ENCODE results near the gene PCDH9. TPM values are rescaled to one million over a fixed set of nuclear protein-coding genes. Genes with fewer than 3 reads are reported as not detected.

PCDH9 gene
- total and polyA plus RNA-seq, 5 donors from 2014 or later = 0.08 to 0.77 (median 0.09) TPM

DNA sequence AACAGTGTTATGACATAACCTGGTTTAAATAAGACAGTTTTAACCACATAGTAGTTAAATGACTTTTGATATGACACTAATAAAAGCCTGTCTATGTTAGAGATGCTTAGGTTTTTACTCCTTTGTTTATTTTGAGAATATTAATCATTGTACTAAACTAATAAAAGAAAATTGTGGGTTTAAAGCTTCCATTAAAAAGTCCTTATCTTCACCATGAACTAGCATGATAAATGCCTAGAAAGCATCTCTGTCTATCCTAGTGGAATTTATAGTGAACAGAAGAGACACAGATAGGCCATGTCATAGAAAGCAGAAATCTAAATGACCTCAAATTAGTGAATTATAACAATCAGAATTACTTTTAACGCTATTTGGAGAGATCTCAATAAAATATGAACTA, 255.2 kb downstream of the PCDH9 start:
- Histone ChIP-seq H3K27me3 (ENCODE audit: control insufficient read depth, insufficient read depth, low read length) (no peaks in the 10 kb centered on the region), H3K9me3 (ENCODE audit: control insufficient read depth in 2 of 2, low read length in 2 of 2) (no peaks in the 10 kb centered on the region), H3K4me3 (ENCODE audit: low read depth, low read length) (no peak overlapping the region), H3K36me3 (ENCODE audit: control insufficient read depth, insufficient read depth, low read length) (no peaks in the 10 kb centered on the region), H3K27ac (ENCODE audit: insufficient read depth, low read length, poor library complexity, severe bottlenecking) (no peak overlapping the region), H3K4me1 (ENCODE audit: control insufficient read depth, insufficient read depth, low read length, poor library complexity, severe bottlenecking) (no peaks in the 10 kb centered on the region)
- no peaks in the 10 kb centered on the region for H3K27me3 Mint-ChIP-seq
- ATAC-seq (ENCODE audit: low read depth in 2 of 2) (no peak), DNase-seq (no peak)
- H3K4me1 Mint-ChIP-seq = no peaks in the 10 kb centered on the region
- no peak overlapping the region for H3K4me3 Mint-ChIP-seq
- H3K27ac Mint-ChIP-seq = no peak overlapping the region
- H3K36me3 Mint-ChIP-seq = no peaks in the 10 kb centered on the region
- H3K9me3 Mint-ChIP-seq = peaks cover 6 to 20% (median 10%) of the 10 kb centered on the region in 7 donors

DNA sequence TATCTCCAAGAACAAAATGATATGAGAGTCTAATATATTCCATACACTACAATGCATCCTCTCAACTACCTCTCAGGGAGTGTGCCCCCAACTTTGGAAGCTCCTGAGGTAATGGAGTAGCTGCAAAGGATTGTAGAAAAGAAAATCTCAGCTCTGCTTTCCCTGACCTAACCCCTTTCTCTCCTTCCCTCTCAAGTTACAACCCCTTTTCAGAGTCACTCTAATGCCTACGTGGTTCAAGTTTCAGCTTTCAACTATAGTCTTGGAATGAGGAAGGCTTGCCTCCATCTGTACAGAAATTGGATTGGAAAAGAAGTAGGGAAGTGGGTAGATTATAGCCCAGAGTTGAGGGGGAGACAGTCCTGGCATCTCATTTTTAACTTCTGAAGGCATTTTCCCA, 256.0 kb downstream of the PCDH9 start:
- no peaks in the 10 kb centered on the region for H3K27me3 Mint-ChIP-seq
- H3K9me3 ChIP-seq (ENCODE audit: control insufficient read depth in 2 of 2, low read length in 2 of 2) = peaks cover 0 to 4% of the 10 kb centered on the region in 2 experiments
- H3K4me3 Mint-ChIP-seq = no peak overlapping the region
- DNase-seq = no peak
- no peak overlapping the region for H3K4me3 ChIP-seq (ENCODE audit: low read depth, low read length)
- no peaks in the 10 kb centered on the region for H3K4me1 Mint-ChIP-seq
- no peak for ATAC-seq (ENCODE audit: low read depth in 2 of 2)
- H3K4me1 ChIP-seq (ENCODE audit: control insufficient read depth, insufficient read depth, low read length, poor library complexity, severe bottlenecking) = no peaks in the 10 kb centered on the region
- no peaks in the 10 kb centered on the region for H3K36me3 Mint-ChIP-seq
- no peaks in the 10 kb centered on the region for H3K36me3 ChIP-seq (ENCODE audit: control insufficient read depth, insufficient read depth, low read length)
- H3K9me3 Mint-ChIP-seq = peaks cover 2 to 12% (median 6%) of the 10 kb centered on the region in 7 donors
- no peak overlapping the region for H3K27ac Mint-ChIP-seq
- H3K27me3 ChIP-seq (ENCODE audit: control insufficient read depth, insufficient read depth, low read length) = no peaks in the 10 kb centered on the region
- no peak overlapping the region for H3K27ac ChIP-seq (ENCODE audit: insufficient read depth, low read length, poor library complexity, severe bottlenecking)

DNA sequence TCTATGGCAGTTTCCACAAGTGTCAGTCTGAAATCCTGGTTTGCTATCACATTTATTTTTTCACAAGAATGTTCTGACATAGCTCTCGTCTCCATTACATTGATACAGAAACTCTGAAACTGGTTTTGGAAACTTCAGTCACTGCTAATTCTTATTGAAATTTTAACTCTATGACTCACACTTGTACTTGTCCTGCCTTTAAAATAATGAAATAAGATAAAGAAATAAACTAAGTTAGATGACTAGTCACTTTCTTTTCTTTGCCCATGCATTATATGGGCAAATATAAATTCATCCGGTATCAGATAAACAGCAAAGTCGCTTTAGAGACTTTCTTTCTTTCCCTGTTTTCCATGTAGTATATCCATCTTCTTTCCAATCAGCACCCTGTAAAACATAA, 257.5 kb downstream of the PCDH9 start:
- Mint-ChIP-seq H3K4me3 (no peak overlapping the region), H3K27me3 (no peaks in the 10 kb centered on the region), H3K27ac (no peak overlapping the region), H3K36me3 (no peaks in the 10 kb centered on the region), H3K9me3 (peaks cover 2 to 13% (median 6%) of the 10 kb centered on the region in 7 donors), H3K4me1 (no peaks in the 10 kb centered on the region)
- no peaks in the 10 kb centered on the region for H3K27me3 ChIP-seq (ENCODE audit: control insufficient read depth, insufficient read depth, low read length)
- ATAC-seq (ENCODE audit: low read depth in 2 of 2) (no peak), DNase-seq (no peak)
- H3K4me1 ChIP-seq (ENCODE audit: control insufficient read depth, insufficient read depth, low read length, poor library complexity, severe bottlenecking) = no peaks in the 10 kb centered on the region
- H3K9me3 ChIP-seq (ENCODE audit: control insufficient read depth in 2 of 2, low read length in 2 of 2) = peaks cover 0 to 6% of the 10 kb centered on the region in 2 experiments
- no peak overlapping the region for H3K4me3 ChIP-seq (ENCODE audit: low read depth, low read length)
- no peaks in the 10 kb centered on the region for H3K36me3 ChIP-seq (ENCODE audit: control insufficient read depth, insufficient read depth, low read length)
- H3K27ac ChIP-seq (ENCODE audit: insufficient read depth, low read length, poor library complexity, severe bottlenecking) = no peak overlapping the region

DNA sequence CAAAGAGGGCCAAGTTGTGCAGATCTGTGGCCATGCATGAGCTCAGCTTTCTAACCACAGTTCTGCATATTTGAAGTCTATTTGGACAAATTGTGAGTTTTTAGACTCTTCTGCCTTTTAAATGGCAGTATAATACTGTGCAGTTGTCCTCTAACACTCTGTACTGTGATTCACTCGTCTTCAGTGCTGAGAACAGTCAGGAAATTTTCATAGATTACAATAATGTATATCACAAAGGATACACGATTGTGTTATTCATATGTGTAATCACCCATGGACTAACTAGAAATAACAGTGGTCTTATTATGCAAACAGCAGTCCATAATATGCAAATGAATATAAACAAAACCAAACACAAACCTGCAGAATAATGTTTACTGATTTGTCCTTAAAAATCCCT, 259.1 kb downstream of the PCDH9 start:
- no peak overlapping the region for H3K27ac Mint-ChIP-seq
- Histone ChIP-seq H3K27ac (ENCODE audit: insufficient read depth, low read length, poor library complexity, severe bottlenecking) (no peak overlapping the region), H3K4me3 (ENCODE audit: low read depth, low read length) (no peak overlapping the region), H3K36me3 (ENCODE audit: control insufficient read depth, insufficient read depth, low read length) (no peaks in the 10 kb centered on the region), H3K9me3 (ENCODE audit: control insufficient read depth in 2 of 2, low read length in 2 of 2) (peaks cover 0 to 6% of the 10 kb centered on the region in 2 experiments), H3K27me3 (ENCODE audit: control insufficient read depth, insufficient read depth, low read length) (no peaks in the 10 kb centered on the region), H3K4me1 (ENCODE audit: control insufficient read depth, insufficient read depth, low read length, poor library complexity, severe bottlenecking) (no peaks in the 10 kb centered on the region)
- no peaks in the 10 kb centered on the region for H3K27me3 Mint-ChIP-seq
- H3K36me3 Mint-ChIP-seq = no peaks in the 10 kb centered on the region
- H3K9me3 Mint-ChIP-seq = peaks cover 2 to 12% (median 6%) of the 10 kb centered on the region in 7 donors
- no peak overlapping the region for H3K4me3 Mint-ChIP-seq
- H3K4me1 Mint-ChIP-seq = no peaks in the 10 kb centered on the region
- DNase-seq (no peak), ATAC-seq (ENCODE audit: low read depth in 2 of 2) (no peak)

DNA sequence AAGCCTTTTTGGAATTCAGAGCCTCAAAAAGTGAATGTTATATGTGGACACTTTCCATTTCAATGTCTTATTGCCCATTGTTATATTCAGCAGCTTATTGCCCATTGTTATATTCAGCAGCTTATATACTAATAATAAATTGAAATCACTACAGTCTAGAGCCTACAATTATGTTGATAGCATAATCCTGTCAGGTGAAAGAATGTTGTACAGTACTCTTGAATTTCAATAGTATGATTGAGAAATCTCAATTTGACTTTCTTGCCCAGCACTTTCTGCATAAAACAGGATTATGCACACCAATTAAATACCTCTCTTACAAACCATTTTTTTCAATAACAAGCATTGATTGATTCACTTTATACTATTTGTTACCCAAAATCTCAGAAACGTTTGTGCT, 260.8 kb downstream of the PCDH9 start:
- no peak for DNase-seq
- no peak for ATAC-seq (ENCODE audit: low read depth in 2 of 2)
- Mint-ChIP-seq H3K4me3 (no peak overlapping the region), H3K4me1 (no peaks in the 10 kb centered on the region), H3K27me3 (no peaks in the 10 kb centered on the region), H3K27ac (no peak overlapping the region), H3K9me3 (peaks cover 2 to 7% (median 6%) of the 10 kb centered on the region in 7 donors), H3K36me3 (no peaks in the 10 kb centered on the region)
- H3K27ac ChIP-seq (ENCODE audit: insufficient read depth, low read length, poor library complexity, severe bottlenecking) = no peak overlapping the region
- H3K4me1 ChIP-seq (ENCODE audit: control insufficient read depth, insufficient read depth, low read length, poor library complexity, severe bottlenecking) = no peaks in the 10 kb centered on the region
- H3K4me3 ChIP-seq (ENCODE audit: low read depth, low read length) = no peak overlapping the region
- H3K36me3 ChIP-seq (ENCODE audit: control insufficient read depth, insufficient read depth, low read length) = no peaks in the 10 kb centered on the region
- peaks cover 0 to 6% of the 10 kb centered on the region in 2 experiments for H3K9me3 ChIP-seq (ENCODE audit: control insufficient read depth in 2 of 2, low read length in 2 of 2)
- H3K27me3 ChIP-seq (ENCODE audit: control insufficient read depth, insufficient read depth, low read length) = no peaks in the 10 kb centered on the region

DNA sequence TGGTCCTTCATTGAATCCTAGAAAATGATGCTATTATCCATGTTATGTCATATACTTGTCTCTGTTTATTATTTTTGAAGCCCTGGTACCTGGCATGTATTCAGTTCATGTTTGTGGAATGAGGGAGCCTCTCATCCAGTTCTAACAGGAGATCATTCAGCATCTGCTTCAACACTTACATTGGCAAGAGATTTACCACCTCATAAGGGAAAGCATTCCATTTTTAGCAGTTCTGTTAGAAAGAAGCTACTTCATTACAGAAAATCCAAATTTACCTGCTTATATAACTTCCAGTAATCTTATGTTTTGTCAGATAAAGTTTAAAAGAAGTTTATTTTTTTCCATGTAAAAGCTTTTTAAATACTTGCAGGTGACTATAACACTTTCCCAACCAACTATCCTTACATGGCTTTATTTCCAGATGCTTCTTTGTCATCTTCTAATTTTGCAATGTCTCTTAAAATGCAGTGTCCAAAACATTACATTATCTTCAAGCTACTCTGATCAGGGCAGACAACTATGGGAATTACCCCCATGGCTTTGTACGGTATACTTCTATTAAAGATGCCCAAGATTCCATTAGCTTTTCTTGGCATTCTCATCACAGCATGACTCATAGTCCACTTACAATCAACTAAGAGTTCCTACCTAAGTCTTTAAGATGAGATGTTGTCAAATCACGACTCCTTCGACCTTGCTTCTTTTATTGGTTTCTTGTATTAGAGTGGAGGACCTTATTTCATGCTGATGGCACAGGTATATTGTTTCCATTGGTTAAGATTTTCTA, 262.1 kb downstream of the PCDH9 start:
- H3K27me3 ChIP-seq (ENCODE audit: control insufficient read depth, insufficient read depth, low read length) = no peaks in the 10 kb centered on the region
- H3K36me3 ChIP-seq (ENCODE audit: control insufficient read depth, insufficient read depth, low read length) = no peaks in the 10 kb centered on the region
- H3K27ac Mint-ChIP-seq = no peak overlapping the region
- no peak overlapping the region for H3K4me3 ChIP-seq (ENCODE audit: low read depth, low read length)
- no peaks in the 10 kb centered on the region for H3K4me1 Mint-ChIP-seq
- no peak overlapping the region for H3K27ac ChIP-seq (ENCODE audit: insufficient read depth, low read length, poor library complexity, severe bottlenecking)
- no peaks in the 10 kb centered on the region for H3K4me1 ChIP-seq (ENCODE audit: control insufficient read depth, insufficient read depth, low read length, poor library complexity, severe bottlenecking)
- no peak overlapping the region for H3K4me3 Mint-ChIP-seq
- peaks cover 2 to 7% (median 4%) of the 10 kb centered on the region in 7 donors for H3K9me3 Mint-ChIP-seq
- H3K27me3 Mint-ChIP-seq = no peaks in the 10 kb centered on the region
- ATAC-seq (ENCODE audit: low read depth in 2 of 2) (no peak), DNase-seq (no peak)
- H3K9me3 ChIP-seq (ENCODE audit: control insufficient read depth in 2 of 2, low read length in 2 of 2) = peaks cover 1 to 6% of the 10 kb centered on the region in 2 experiments
- H3K36me3 Mint-ChIP-seq = no peaks in the 10 kb centered on the region

DNA sequence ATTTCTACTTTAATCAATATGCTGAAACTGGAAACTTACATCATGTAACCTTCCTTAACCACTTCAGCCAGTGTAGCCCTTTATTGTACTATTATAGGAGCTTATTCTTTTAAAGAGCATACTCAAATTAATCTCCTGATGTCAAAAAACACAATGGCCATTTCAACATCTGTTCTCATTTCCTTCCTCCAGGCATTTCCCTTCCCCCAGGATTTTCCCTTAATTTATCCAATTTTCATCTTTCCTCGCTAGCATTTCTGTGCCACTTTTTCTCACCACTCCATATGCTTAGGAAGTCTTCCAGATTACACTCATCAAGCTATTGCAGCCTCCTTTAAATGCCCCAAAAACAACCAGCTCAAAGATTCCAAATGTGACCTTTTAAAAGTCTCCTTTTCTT, 265.0 kb downstream of the PCDH9 start:
- no peak overlapping the region for H3K4me3 ChIP-seq (ENCODE audit: low read depth, low read length)
- H3K9me3 ChIP-seq (ENCODE audit: control insufficient read depth in 2 of 2, low read length in 2 of 2) = peaks cover 1 to 6% of the 10 kb centered on the region in 2 experiments
- no peak overlapping the region for H3K27ac ChIP-seq (ENCODE audit: insufficient read depth, low read length, poor library complexity, severe bottlenecking)
- DNase-seq = no peak
- Mint-ChIP-seq H3K36me3 (no peaks in the 10 kb centered on the region), H3K27me3 (no peaks in the 10 kb centered on the region), H3K4me1 (no peaks in the 10 kb centered on the region), H3K9me3 (peaks cover 0 to 4% (median 2%) of the 10 kb centered on the region in 7 donors), H3K4me3 (no peak overlapping the region), H3K27ac (no peak overlapping the region)
- no peak for ATAC-seq (ENCODE audit: low read depth in 2 of 2)
- H3K36me3 ChIP-seq (ENCODE audit: control insufficient read depth, insufficient read depth, low read length) = no peaks in the 10 kb centered on the region
- no peaks in the 10 kb centered on the region for H3K27me3 ChIP-seq (ENCODE audit: control insufficient read depth, insufficient read depth, low read length)
- no peaks in the 10 kb centered on the region for H3K4me1 ChIP-seq (ENCODE audit: control insufficient read depth, insufficient read depth, low read length, poor library complexity, severe bottlenecking)

DNA sequence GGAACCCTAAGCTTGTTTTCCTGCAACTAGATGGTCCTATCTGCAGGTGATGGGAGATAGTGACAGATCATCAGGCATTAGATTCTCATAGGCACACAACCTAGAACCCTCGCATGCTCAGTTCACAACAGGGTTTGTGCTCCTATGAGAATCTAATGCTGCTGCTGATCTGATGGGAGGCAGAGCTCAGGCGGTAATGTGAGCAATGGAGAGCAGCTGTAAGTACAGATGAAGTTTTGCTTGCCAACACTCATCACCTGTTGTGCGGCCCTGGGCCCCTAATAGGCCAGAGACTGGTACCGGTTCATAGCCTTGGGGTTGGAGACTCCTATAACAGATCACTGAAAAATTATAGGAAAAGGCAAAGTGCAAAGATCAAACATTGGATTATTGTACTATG, 267.2 kb downstream of the PCDH9 start:
- Histone ChIP-seq H3K4me3 (ENCODE audit: low read depth, low read length) (no peak overlapping the region), H3K27me3 (ENCODE audit: control insufficient read depth, insufficient read depth, low read length) (no peaks in the 10 kb centered on the region), H3K27ac (ENCODE audit: insufficient read depth, low read length, poor library complexity, severe bottlenecking) (no peak overlapping the region), H3K9me3 (ENCODE audit: control insufficient read depth in 2 of 2, low read length in 2 of 2) (peaks cover 0 to 1% of the 10 kb centered on the region in 2 experiments), H3K36me3 (ENCODE audit: control insufficient read depth, insufficient read depth, low read length) (no peaks in the 10 kb centered on the region), H3K4me1 (ENCODE audit: control insufficient read depth, insufficient read depth, low read length, poor library complexity, severe bottlenecking) (no peaks in the 10 kb centered on the region)
- Mint-ChIP-seq H3K4me1 (no peaks in the 10 kb centered on the region), H3K27me3 (no peaks in the 10 kb centered on the region), H3K36me3 (no peaks in the 10 kb centered on the region), H3K27ac (no peak overlapping the region), H3K9me3 (peaks cover 0 to 5% (median 2%) of the 10 kb centered on the region in 7 donors), H3K4me3 (no peak overlapping the region)
- DNase-seq (no peak), ATAC-seq (ENCODE audit: low read depth in 2 of 2) (no peak)

Data from CD4-positive, CD25-positive, alpha-beta regulatory T cell (primary cell).